ENCODE measurements around the gene RLN3.
A peak's percentile ranks its signal among the peaks of the same experiment; 100 is the strongest.

The RLN3 gene

DNA sequence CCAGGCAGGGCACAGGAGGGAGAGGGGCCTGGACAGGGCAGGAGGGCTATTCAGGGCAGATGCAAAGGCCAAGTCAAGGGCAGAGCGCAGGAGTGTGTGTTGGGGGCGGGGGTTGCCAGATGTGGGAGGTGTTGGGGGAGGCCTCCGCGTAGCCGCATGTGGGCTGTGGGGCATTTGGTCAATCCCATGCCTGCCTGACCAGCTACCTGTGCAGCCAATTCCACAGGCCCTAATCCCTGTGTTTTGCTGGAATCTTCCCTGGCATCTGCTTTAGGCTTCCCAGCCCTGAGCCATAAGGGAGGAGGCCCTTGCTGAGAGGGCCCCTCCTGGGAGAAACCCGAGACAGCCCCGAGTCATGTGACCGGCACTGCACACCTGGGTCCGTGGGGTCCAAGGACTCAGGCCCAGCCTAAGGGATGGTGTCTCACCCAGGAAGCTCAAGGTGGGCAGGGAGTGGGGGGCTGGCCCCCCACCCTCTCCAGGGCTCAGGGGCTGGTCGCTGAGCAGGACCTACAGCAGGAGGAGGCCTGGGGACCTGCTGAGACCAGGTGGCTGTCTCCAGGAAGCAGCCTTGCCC, 42.1 kb upstream of the RLN3 start:
- Histone ChIP-seq H3K27ac (peak overlapping the region; percentile 37 to 81), H3K4me3 (peak overlapping the region; percentile 37)
- TF ChIP-seq, protein P1, sequence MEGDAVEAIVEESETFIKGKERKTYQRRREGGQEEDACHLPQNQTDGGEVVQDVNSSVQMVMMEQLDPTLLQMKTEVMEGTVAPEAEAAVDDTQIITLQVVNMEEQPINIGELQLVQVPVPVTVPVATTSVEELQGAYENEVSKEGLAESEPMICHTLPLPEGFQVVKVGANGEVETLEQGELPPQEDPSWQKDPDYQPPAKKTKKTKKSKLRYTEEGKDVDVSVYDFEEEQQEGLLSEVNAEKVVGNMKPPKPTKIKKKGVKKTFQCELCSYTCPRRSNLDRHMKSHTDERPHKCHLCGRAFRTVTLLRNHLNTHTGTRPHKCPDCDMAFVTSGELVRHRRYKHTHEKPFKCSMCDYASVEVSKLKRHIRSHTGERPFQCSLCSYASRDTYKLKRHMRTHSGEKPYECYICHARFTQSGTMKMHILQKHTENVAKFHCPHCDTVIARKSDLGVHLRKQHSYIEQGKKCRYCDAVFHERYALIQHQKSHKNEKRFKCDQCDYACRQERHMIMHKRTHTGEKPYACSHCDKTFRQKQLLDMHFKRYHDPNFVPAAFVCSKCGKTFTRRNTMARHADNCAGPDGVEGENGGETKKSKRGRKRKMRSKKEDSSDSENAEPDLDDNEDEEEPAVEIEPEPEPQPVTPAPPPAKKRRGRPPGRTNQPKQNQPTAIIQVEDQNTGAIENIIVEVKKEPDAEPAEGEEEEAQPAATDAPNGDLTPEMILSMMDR (IDR thresholded peaks at IDR 0.05) = no peak
- no peak for DNase-seq (ENCODE audit: low spot score)

DNA sequence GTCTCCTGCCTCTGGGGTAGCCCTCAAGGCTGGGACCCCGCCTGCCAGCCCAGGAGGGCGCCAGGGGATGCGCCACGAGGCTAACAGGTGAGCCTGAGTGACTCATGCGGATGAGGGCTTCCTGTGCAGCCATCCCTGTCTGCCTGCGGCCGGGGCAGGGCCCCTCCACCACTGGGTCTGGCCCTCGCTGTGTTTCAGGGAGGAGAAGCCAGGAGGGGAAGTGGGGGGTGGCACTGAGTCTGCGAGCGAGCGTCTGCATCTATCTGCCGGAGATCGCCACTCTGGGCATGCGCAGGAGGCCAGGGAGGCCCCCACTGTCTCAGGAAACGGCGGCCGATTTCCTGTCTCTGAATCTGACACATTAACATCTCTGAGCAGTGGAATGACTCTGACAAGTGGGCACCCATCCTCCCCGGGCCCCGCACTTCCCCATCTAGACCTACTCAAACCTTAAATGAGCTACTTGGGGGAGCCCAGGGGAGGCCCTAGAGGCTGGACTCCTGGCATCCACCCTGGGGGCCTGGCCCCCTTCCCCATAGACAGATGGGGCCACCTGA, 41.5 kb upstream of the RLN3 start:
- TF ChIP-seq, protein P1 (IDR thresholded peaks at IDR 0.05) = no peak
- no peak for DNase-seq (ENCODE audit: low spot score)
- H3K4me3 ChIP-seq = peak overlapping the region; percentile 37
- H3K27ac ChIP-seq = peak overlapping the region; percentile 37 to 81

DNA sequence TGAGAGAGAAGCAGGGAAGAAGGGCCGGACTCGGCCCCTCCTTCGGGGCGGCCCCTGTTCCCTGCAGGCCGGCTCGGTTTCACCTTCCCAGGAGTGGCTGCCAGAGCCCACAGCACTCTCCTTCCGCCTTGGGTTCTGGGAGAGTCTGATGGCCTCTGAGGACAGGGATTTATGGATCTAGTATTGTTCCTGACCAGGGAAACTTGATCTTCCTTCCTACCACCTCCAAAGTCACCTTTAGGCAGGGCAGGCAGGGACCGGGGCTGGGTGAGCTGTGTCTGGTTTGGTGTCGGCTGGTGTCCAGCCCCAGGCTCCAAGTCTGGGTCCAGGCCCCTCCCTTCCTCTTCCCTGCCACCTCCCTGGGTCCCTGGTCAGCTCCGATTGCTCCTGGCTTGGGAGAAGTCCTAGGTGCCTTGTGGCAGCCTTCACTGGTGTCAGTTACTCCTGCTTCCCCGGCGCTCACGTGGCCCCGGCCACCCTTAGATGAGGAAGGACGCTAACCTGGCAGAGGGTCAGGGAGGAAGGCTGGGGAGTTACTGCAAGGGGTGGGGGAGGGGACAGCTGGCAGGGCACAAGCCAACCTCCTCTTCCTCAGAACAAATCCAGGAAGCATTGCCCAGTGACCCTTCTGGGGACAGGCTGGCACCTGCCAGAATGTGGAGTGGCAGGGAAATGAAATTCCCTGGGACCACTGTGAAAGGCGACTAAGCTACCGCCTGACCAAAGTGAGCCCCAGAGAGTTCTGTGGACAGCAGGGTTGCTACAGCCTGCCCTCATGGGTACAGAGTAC, 40.7 kb upstream of the RLN3 start:
- no peak overlapping the region for H3K4me3 ChIP-seq
- H3K27ac ChIP-seq = peak overlapping the region in 1 of 2 donors; percentile 81
- TF ChIP-seq, protein P1 (IDR thresholded peaks at IDR 0.05) = no peak
- no peak for DNase-seq (ENCODE audit: low spot score)

DNA sequence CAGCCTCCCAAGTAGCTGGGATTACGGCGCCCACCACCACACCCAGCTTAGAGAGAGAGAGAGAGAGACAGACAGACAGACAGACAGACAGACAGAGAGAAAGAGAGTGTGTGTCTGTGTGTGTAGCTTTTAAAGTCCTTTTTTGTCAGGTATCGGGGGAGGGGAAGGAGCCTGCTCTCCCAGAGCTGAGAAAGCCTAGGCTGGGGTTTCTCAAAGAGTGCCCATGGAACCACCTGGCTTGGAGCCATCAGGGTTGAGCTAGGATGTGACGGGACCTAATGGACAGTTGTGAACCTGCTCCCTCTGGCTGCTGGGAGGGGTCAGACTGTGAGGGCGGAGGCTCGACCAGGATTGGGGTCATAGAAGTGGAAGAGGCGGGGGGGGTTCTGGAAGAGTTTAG, 38.5 kb upstream of the RLN3 start:
- no peak overlapping the region for H3K4me3 ChIP-seq
- no peak overlapping the region for H3K27ac ChIP-seq
- no peak for DNase-seq (ENCODE audit: low spot score)
- TF ChIP-seq, protein P1 (IDR thresholded peaks at IDR 0.05) = no peak

DNA sequence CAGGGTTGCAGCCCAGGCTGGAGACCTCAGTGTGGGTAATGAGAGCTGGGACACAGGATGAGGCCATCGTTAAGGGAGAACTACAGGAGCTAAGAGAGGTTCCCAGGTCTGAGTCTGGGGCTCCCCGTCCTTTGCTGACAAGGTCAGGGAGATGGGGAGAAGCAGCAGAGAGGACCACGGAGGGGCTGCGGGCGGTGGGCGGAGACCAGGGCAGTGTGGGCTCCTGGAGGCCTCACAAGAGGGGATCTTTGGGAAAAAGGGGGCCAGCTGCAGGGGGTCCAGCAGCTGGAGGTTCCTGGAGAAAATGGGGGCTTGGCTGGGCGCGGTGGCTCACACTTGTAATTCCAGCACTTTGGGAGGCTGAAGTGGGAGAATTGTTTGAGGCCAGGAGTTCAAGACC, 37.9 kb upstream of the RLN3 start:
- no peak for DNase-seq (ENCODE audit: low spot score)
- TF ChIP-seq, protein P1 (IDR thresholded peaks at IDR 0.05) = no peak
- Histone ChIP-seq H3K4me3 (no peak overlapping the region), H3K27ac (no peak overlapping the region)

DNA sequence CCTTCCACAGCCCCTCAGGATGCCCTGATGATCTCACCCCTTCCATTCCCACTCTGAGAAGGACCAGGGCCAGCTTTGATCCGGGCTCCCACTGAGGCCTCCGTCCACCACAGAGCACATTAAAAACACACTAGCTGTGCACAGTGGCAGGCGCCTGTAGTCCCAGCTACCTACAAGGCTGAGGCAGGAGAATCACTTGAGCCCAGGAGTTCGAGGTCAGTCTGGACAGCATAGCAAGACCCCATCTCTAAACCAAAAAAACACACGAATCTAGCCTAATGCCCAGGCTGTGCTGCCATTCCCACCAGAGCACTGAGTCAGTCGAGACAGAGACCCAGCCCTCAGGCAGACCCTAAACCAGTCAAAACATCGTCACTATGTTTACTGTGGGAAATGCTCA, 35.9 kb upstream of the RLN3 start:
- DNase-seq (ENCODE audit: low spot score) = no peak
- Histone ChIP-seq H3K4me3 (no peak overlapping the region), H3K27ac (no peak overlapping the region)
- TF ChIP-seq, protein P1 (IDR thresholded peaks at IDR 0.05) = no peak
